ENCODE data around the gene CACNB3.

- TF ChIP-seq, protein P1, sequence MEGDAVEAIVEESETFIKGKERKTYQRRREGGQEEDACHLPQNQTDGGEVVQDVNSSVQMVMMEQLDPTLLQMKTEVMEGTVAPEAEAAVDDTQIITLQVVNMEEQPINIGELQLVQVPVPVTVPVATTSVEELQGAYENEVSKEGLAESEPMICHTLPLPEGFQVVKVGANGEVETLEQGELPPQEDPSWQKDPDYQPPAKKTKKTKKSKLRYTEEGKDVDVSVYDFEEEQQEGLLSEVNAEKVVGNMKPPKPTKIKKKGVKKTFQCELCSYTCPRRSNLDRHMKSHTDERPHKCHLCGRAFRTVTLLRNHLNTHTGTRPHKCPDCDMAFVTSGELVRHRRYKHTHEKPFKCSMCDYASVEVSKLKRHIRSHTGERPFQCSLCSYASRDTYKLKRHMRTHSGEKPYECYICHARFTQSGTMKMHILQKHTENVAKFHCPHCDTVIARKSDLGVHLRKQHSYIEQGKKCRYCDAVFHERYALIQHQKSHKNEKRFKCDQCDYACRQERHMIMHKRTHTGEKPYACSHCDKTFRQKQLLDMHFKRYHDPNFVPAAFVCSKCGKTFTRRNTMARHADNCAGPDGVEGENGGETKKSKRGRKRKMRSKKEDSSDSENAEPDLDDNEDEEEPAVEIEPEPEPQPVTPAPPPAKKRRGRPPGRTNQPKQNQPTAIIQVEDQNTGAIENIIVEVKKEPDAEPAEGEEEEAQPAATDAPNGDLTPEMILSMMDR (IDR thresholded peaks at IDR 0.05; ENCODE audit: insufficient read depth, low read depth, low read length), result no peak
- TF ChIP-seq EZH2 (IDR thresholded peaks at IDR 0.05; ENCODE audit: insufficient read depth, low read length), result no peak
Measured at GRCh38 chr12:48803675-48804074, 14.6 kb upstream of the CACNB3 start.

All from astrocyte (in vitro differentiated cells and primary cell).